Activated CD4-positive, alpha-beta memory T cell treated with anti-CD3 and anti-CD28 coated beads, Interleukin-2, amount 10 ng/mL, durations not matched to agents 7 days and 5 days (primary cell): Measurements from ENCODE around the gene ZC3HAV1. TPM values are rescaled to one million over a fixed set of nuclear protein-coding genes. Genes with fewer than 3 reads are reported as not detected.
"Not testable (repeated sequence)": the region's sequence is repeated elsewhere in the genome, so short reads cannot be mapped to it uniquely, and the experiment has no call there.

Experiments used
- CTCF ChIA-PET: fragments of 350-600 bp; sonication (Branson Sonifier 250); formaldehyde crosslinking; loops from one replicate; lab custom pipeline; 2021; ENCODE audit warnings: antibody characterized with exemption, inconsistent platforms; lab: Charles Lee
- POLR2A ChIA-PET: fragments of 350-600 bp; sonication (Branson Sonifier 250); formaldehyde crosslinking; loops from one replicate; lab custom pipeline; 2021; ENCODE audit warnings: antibody characterized with exemption; lab: Charles Lee
- DNase-seq: peaks from one replicate; pipeline ENCODE4 v3.0.0-alpha.2; 2020
- H3K27ac Mint-ChIP-seq: one replicate; pipeline ENCODE4 v1.8.0; 2021; ENCODE audit warnings: mild to moderate bottlenecking, mixed read lengths
- H3K27me3 Mint-ChIP-seq: one replicate; pipeline ENCODE4 v1.8.0; 2021; ENCODE audit warnings: mixed read lengths
- H3K36me3 Mint-ChIP-seq: one replicate; pipeline ENCODE4 v1.8.0; 2021; ENCODE audit warnings: low read depth, mixed read lengths
- H3K4me1 Mint-ChIP-seq: one replicate; pipeline ENCODE4 v1.8.0; 2021; ENCODE audit warnings: mixed read lengths
- H3K4me3 Mint-ChIP-seq: one replicate; pipeline ENCODE4 v1.8.0; 2021; ENCODE audit warnings: mild to moderate bottlenecking, mixed read lengths
- H3K9me3 Mint-ChIP-seq: one replicate; pipeline ENCODE4 v1.8.0; 2021; ENCODE audit warnings: mixed read lengths
- total RNA-seq, 2 experiments: library from RNA; stranded (reverse); gene quantifications; one replicate each; pipeline ENCODE4 v1.2.3, GENCODE V29; 2021

The ZC3HAV1 gene
- total RNA-seq, 2 experiments from 2014 or later: 129 to 133 TPM

DNA sequence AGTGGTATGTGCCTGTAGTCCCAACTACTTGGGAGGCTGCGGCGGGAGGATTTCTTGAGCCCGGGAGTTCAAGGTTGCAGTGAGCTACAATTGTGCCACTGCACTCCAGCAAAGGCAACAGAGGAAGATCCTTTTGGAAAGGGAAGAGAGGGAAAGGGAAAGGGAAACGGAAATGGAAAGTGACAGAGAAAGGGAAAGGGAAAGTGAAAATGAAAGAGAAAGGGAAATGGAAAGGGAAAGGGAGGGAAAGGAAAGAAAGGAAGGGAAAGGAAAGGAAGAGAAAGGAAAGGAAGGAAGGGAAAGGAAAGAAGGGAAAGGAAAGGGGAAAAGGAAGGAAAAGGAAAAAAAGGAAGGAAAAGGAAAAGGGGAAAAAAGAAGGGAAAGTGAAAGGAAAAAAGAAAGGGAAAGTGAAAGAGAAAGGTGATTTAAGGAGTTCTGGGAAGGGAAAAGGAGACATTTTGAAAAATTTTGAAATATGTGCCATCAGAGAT is 2.3 kb upstream of the ZC3HAV1 start:
- H3K4me3 Mint-ChIP-seq: peak overlapping the region; percentile 44
- H3K27ac Mint-ChIP-seq: peak overlapping the region; percentile 80
- H3K36me3 Mint-ChIP-seq: peaks cover 36% of the 10 kb centered on the region
- H3K9me3 Mint-ChIP-seq: no peaks in the 10 kb centered on the region
- ChIA-PET CTCF (interaction anchor here (0.6 to 1.6 kb wide), 3 partner anchors 17 to 594 kb away, joined by 3 to 5 read pairs (median 3); no protein-coding TSS in a partner anchor), POLR2A (interaction anchor here (1.2 to 1.6 kb wide), 3 partner anchors 17 to 248 kb away, joined by 4 to 11 read pairs (median 5); partner anchors contain the start of gene LUC7L2)
- no peak for DNase-seq
- no peaks in the 10 kb centered on the region for H3K27me3 Mint-ChIP-seq
- H3K4me1 Mint-ChIP-seq: peaks cover 34% of the 10 kb centered on the region

DNA sequence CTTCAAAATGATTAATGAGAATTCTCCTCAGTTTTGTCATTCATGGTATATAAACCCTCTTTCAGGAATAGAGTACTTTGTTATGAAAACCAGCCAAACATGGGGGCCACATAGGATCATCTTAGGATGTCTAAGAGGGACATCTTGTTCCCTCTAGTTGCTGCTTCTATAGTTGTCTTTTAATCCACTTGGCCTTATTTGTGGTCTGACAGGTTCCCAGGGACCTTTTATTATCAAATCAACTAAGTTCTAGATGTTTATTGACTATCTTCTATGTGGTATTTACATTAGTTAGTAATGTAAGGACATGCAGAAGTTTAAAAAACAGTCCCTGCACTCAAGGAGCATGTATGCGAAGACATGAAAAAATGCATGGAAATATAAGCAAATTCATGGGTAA is 1.6 kb upstream of the ZC3HAV1 start:
- no peaks in the 10 kb centered on the region for H3K9me3 Mint-ChIP-seq
- CTCF ChIA-PET: interaction anchor here (0.7 kb wide), 1 partner anchor 168 kb away, joined by 3 read pairs; no protein-coding TSS in a partner anchor
- peak overlapping the region; percentile 42 for H3K4me3 Mint-ChIP-seq
- peak overlapping the region; percentile 80 for H3K27ac Mint-ChIP-seq
- H3K4me1 Mint-ChIP-seq: peaks cover 33% of the 10 kb centered on the region
- no peaks in the 10 kb centered on the region for H3K27me3 Mint-ChIP-seq
- no peak for DNase-seq
- POLR2A ChIA-PET: interaction anchor here (1.1 to 2.6 kb wide), 10 partner anchors 8 to 119 kb away, joined by 3 to 25 read pairs (median 5); partner anchors contain the start of gene UBN2
- H3K36me3 Mint-ChIP-seq: peaks cover 42% of the 10 kb centered on the region

DNA sequence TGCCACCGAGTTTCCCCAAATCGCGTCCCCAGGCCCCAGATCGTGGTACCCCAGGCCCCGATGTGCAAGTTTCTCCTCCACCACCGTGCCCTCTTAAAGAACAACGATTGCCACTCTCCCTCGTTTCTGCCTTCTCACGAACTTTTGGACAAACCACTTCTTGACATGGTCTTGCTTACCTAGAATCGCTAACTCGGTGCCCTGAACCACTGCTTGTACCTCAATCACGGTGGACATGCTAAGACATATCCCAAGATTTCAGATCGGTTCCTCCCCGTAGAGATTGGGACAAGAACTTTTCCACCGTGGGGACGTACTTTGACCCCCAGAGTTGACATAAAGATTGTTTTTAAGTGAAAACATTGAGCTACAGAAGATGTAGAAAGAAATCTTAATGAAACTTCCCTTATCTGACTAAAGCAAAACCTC is 477 bp upstream of the ZC3HAV1 start:
- H3K4me3 Mint-ChIP-seq: peak overlapping the region; percentile 92
- H3K27ac Mint-ChIP-seq: peak overlapping the region; percentile 95
- ChIA-PET CTCF (no interaction called here), POLR2A (interaction anchor here (0.6 to 2.6 kb wide), 18 partner anchors 9 to 250 kb away, joined by 3 to 25 read pairs (median 4); partner anchors contain the start of genes LUC7L2 and UBN2)
- no peak for DNase-seq
- no peaks in the 10 kb centered on the region for H3K27me3 Mint-ChIP-seq
- peaks cover 32% of the 10 kb centered on the region for H3K4me1 Mint-ChIP-seq
- H3K36me3 Mint-ChIP-seq: peaks cover 49% of the 10 kb centered on the region
- H3K9me3 Mint-ChIP-seq: no peaks in the 10 kb centered on the region

DNA sequence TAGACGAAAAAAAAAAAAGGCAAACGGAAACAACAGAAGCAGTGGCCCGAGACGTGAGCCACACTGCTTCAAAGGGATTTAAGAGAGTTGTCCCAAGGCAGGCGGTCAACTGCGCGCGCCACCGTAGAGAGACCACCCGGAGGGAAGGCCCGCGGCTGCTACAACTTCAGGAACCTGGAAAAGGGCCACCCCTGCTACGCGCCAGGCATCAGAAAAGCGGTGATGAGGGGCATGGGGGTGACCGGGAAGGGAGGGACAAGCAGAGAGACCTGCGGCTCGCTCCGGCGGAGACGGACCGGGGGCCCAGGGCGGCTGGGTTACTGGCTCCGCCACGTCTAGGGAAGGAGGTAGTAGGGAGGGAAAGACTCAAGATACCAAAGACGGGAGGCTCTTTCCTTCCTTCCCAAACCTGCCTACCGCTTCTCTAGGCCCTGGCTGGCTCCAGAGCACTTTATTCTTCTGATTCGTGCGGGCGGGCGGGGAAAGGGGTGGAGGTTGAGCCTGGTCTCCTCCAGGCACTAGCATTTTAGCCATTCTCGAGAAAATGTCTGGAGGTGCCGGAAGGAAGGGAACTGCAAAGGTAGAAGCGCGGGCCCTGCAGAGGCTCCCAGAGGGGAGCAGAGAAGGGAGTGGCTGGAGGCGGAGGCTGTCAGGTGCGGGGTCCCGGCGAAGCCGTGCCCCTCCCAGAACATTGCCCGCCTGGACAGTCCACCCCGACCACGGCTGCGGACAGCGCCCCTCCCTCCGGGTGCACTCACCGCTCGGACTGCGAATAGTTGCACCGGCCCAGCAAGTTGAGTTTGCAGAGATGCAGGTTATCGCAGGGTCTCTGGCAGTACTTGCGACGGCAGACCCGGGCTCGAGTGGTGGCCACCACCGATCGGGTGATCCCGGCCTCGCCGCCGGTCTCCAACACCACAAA is 993 bp downstream of the ZC3HAV1 start:
- no peaks in the 10 kb centered on the region for H3K9me3 Mint-ChIP-seq
- DNase-seq: no peak
- peaks cover 32% of the 10 kb centered on the region for H3K4me1 Mint-ChIP-seq
- ChIA-PET CTCF (no interaction called here), POLR2A (interaction anchor here (0.6 to 2.8 kb wide), 8 partner anchors 10 to 64 kb away, joined by 4 to 71 read pairs (median 6); a partner anchor contains a TSS)
- peaks cover 64% of the 10 kb centered on the region for H3K36me3 Mint-ChIP-seq
- H3K27me3 Mint-ChIP-seq: no peaks in the 10 kb centered on the region
- H3K27ac Mint-ChIP-seq: peak overlapping the region; percentile 95
- peak overlapping the region; percentile 92 for H3K4me3 Mint-ChIP-seq

DNA sequence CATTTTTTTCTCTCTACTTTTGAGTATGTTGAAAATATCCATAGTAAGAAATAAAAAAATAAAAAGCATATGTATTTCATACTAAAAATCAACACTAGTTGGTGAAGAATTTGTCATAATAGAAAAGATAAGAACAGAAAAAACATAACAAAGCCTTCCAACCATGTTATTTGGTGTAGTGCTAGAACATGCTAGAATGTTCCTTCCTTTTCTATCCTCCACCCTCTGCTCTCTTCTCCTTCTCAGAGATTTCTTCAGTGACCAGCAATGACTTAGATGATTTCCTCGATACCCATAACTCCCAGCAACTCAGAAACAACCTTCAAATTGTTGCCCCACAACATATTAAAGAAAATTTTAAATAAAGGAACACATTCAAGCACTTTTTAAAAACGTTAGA is 2.6 kb downstream of the ZC3HAV1 start:
- peak overlapping the region; percentile 92 for H3K4me3 Mint-ChIP-seq
- no peak for DNase-seq
- ChIA-PET POLR2A (interaction anchor here (0.6 to 2.8 kb wide), 8 partner anchors 9 to 253 kb away, joined by 3 to 71 read pairs (median 6); partner anchors contain the start of gene LUC7L2), CTCF (interaction anchor here (2.3 kb wide), 1 partner anchor 12 kb away, joined by 12 read pairs; no protein-coding TSS in a partner anchor)
- H3K9me3 Mint-ChIP-seq: no peaks in the 10 kb centered on the region
- peak overlapping the region; percentile 95 for H3K27ac Mint-ChIP-seq
- no peaks in the 10 kb centered on the region for H3K27me3 Mint-ChIP-seq
- H3K4me1 Mint-ChIP-seq: peaks cover 34% of the 10 kb centered on the region
- H3K36me3 Mint-ChIP-seq: peaks cover 73% of the 10 kb centered on the region

DNA sequence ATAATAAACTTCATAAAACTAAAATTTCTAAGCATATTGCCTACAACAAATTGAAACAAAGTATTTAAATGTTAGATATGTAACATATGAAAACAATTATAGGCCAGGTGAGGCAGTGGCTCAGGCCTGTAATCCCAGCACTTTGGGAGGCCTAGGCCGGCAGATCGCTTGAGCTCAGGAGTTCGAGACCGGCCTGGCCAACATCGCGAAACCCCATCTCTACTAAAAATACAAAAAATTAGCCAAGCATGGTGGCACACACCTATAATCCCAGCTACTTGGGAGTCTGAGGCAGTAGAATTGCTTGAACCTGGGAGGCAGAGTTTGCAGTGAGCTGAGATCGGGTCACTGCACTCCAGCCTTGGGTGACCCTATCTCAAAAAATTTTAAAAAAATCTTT is 3.3 kb downstream of the ZC3HAV1 start:
- Mint-ChIP-seq H3K27ac (peak overlapping the region; percentile 88), H3K36me3 (peaks cover 75% of the 10 kb centered on the region), H3K4me1 (peaks cover 30% of the 10 kb centered on the region), H3K4me3 (peak overlapping the region; percentile 92)
- H3K9me3 Mint-ChIP-seq, H3K27me3 Mint-ChIP-seq, DNase-seq: not testable (repeated sequence)
- CTCF ChIA-PET: interaction anchor here (2.3 kb wide), 1 partner anchor 11 kb away, joined by 12 read pairs; no protein-coding TSS in a partner anchor
- POLR2A ChIA-PET: interaction anchor here (0.6 to 2.8 kb wide), 9 partner anchors 8 to 254 kb away, joined by 3 to 71 read pairs (median 3); partner anchors contain the start of gene LUC7L2

DNA sequence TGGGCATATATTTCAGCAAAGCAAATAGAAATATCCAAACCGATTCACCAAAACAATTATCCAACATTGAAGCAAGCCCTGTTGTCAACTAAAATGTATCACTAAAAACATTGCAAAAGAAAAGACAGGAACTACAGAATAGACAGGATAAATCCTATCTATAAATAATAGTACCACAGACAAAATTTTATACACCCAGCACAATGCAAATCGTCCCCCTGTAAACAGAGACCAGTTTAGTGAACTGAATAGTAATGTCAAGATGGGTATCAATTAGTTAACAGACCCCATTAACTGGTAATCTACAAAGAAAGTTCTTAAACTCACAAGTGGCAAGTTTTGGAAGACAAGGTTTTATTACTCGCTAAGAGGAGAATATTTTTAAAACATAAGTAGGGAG is 4.0 kb downstream of the ZC3HAV1 start:
- POLR2A ChIA-PET: interaction anchor here (1.0 to 4.0 kb wide), 9 partner anchors 9 to 258 kb away, joined by 3 to 178 read pairs (median 11); partner anchors contain the start of gene LUC7L2
- peaks cover 83% of the 10 kb centered on the region for H3K36me3 Mint-ChIP-seq
- H3K4me1 Mint-ChIP-seq: peaks cover 24% of the 10 kb centered on the region
- DNase-seq: no peak
- peak overlapping the region; percentile 90 for H3K27ac Mint-ChIP-seq
- CTCF ChIA-PET: interaction anchor here (1.1 to 2.8 kb wide), 4 partner anchors 11 to 54 kb away, joined by 3 to 34 read pairs (median 3); no protein-coding TSS in a partner anchor
- H3K27me3 Mint-ChIP-seq: no peaks in the 10 kb centered on the region
- H3K4me3 Mint-ChIP-seq: peak overlapping the region; percentile 92
- no peaks in the 10 kb centered on the region for H3K9me3 Mint-ChIP-seq

DNA sequence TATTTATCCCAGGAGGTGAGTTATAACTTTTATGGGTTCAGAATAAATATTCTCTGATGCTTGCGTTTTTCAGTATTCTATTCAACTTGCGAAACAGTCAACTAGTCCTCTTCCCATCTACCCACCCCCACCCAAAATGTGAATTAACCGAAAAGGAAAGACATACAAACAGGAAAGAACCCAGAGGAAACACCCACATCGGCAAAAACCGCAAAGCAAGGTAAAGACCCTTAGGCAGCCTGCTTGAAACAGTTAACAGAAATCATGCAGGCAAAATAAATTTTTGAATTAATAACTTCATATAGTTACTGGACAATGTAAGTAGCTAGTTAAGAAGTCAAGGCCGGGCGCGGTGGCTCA is 5.4 kb downstream of the ZC3HAV1 start:
- no peaks in the 10 kb centered on the region for H3K9me3 Mint-ChIP-seq
- H3K36me3 Mint-ChIP-seq: peaks cover 87% of the 10 kb centered on the region
- peaks cover 24% of the 10 kb centered on the region for H3K4me1 Mint-ChIP-seq
- ChIA-PET POLR2A (interaction anchor here (1.0 to 4.0 kb wide), 10 partner anchors 9 to 266 kb away, joined by 3 to 178 read pairs (median 16); partner anchors contain the start of gene LUC7L2), CTCF (interaction anchor here (0.7 to 2.8 kb wide), 5 partner anchors 9 to 271 kb away, joined by 3 to 34 read pairs (median 4); no protein-coding TSS in a partner anchor)
- peak overlapping the region; percentile 90 for H3K27ac Mint-ChIP-seq
- peak overlapping the region; percentile 92 for H3K4me3 Mint-ChIP-seq
- H3K27me3 Mint-ChIP-seq: no peaks in the 10 kb centered on the region
- peak; percentile 54 for DNase-seq

DNA sequence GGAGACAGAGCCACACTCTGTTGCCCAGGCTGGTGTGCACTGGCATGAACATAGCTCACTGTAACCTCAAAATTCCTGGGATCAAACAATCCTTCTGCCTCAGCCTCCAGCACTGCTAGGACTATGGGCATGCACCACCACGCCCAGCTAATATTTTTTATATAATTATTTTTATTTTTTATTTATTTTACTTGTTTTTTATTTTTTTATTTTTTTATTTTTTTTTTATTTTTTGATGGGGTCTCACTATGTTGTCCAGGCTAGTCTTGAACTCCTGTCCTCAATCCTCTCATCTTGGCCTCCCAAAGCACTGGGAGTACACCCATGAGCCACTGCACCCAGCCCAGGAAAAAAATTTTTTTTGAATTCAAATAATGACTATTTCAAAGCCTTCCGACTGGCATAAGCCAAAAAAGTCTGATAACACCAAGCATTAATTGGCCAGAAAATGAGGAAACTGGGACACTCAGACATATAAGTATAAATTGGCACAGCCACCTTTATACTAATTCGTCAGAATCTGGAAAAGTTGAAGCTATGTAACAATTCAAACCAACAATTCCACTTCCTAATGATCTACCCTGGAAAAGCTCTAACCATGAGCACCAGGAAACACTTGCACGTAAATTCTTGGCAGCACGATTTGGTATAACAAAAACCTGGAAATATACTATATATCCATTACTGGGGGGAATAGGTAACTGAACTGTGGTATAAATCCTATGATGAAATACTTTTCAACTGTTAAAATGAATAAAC is 6.3 kb downstream of the ZC3HAV1 start:
- Mint-ChIP-seq H3K27ac (peak overlapping the region; percentile 90), H3K4me3 (peak overlapping the region; percentile 92), H3K4me1 (peaks cover 30% of the 10 kb centered on the region), H3K9me3 (no peaks in the 10 kb centered on the region), H3K36me3 (peaks cover 85% of the 10 kb centered on the region), H3K27me3 (no peaks in the 10 kb centered on the region)
- no peak for DNase-seq
- POLR2A ChIA-PET: interaction anchor here (1.0 to 4.0 kb wide), 11 partner anchors 8 to 266 kb away, joined by 3 to 178 read pairs (median 16); partner anchors contain the start of gene LUC7L2
- CTCF ChIA-PET: interaction anchor here (1.5 to 2.8 kb wide), 2 partner anchors 8 to 28 kb away, joined by 5 to 34 read pairs; no protein-coding TSS in a partner anchor

DNA sequence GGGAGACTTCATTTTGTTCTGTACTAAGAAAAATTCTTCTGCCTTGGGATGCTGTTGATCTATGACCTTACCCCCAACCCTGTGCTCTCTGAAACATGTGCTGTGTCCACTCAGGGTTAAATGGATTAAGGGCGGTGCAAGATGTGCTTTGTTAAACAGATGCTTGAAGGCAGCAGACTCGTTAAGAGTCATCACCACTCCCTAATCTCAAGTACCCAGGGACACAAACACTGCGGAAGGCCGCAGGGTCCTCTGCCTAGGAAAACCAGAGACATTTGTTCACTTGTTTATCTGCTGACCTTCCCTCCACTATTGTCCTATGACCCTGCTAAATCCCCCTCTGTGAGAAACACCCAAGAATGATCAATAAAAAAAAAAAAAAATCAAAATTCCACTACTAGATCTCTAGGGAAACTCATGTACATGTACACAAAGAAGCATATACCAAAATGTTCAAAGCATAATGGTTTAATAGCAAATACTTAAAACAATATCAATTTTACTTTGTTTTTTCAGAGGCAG is 7.8 kb downstream of the ZC3HAV1 start:
- peaks cover 80% of the 10 kb centered on the region for H3K36me3 Mint-ChIP-seq
- CTCF ChIA-PET, DNase-seq, H3K27me3 Mint-ChIP-seq, H3K9me3 Mint-ChIP-seq: not testable (repeated sequence)
- peaks cover 40% of the 10 kb centered on the region for H3K4me1 Mint-ChIP-seq
- peak overlapping the region; percentile 92 for H3K27ac Mint-ChIP-seq
- peak overlapping the region; percentile 93 for H3K4me3 Mint-ChIP-seq
- POLR2A ChIA-PET: interaction anchor here (1.3 to 4.0 kb wide), 4 partner anchors 7 to 30 kb away, joined by 3 to 178 read pairs (median 19); no protein-coding TSS in a partner anchor

DNA sequence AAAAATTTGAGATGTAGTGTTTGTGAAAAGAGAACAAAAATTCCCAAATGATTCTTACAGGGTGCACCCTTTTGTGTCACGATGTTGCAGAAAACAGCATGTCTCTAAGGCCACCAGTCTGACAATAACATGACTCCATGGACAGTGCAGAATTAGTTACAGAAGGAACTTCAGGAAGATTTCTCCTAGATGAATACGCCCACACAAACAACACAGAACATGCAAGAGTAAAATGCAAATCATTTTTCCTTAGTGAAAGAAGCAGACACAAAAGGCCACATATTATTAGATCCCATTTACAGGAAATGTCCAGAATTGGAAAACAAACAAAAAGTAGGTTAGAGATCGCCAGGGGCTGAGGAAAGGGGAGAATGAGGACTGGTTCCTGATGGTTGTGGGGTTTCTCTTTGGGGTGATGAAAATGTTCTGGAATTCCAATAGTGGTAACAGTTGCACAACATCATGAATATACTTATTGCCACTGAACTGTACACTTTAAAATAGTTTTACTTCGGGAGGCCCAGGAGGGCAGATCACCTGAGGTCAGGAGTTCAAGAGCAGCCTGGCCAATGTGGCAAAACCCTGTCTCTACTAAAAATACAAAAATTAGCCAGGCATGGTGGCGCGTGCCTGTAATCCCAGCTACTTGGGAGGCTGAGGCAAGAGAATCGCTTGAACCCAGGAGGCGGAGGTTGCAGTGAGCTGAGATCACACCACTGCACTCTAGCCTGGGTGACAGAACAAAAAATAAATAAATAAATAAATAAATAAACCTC is 10.2 kb downstream of the ZC3HAV1 start:
- peaks cover 85% of the 10 kb centered on the region for H3K36me3 Mint-ChIP-seq
- ChIA-PET CTCF (interaction anchor here (2.5 kb wide), 1 partner anchor 24 kb away, joined by 12 read pairs; no protein-coding TSS in a partner anchor), POLR2A (interaction anchor here (1.1 to 2.0 kb wide), 6 partner anchors 7 to 260 kb away, joined by 3 to 11 read pairs (median 4); partner anchors contain the start of genes LUC7L2 and ZC3HAV1)
- H3K4me1 Mint-ChIP-seq: peaks cover 63% of the 10 kb centered on the region
- peak overlapping the region; percentile 75 for H3K4me3 Mint-ChIP-seq
- no peak for DNase-seq
- no peaks in the 10 kb centered on the region for H3K9me3 Mint-ChIP-seq
- peak overlapping the region; percentile 86 for H3K27ac Mint-ChIP-seq
- H3K27me3 Mint-ChIP-seq: no peaks in the 10 kb centered on the region
